K562 (cell line): ENCODE data around the gene DRD1.

Source experiments
- CREBBP ChIP-seq: IDR thresholded peaks from one replicate; pipeline ENCODE4 v1.6.1; 2012; ENCODE audit warnings: low read depth, mild to moderate bottlenecking, control low read depth, inconsistent platforms, low read length
- CTCF ChIP-seq, 3 experiments: IDR thresholded peaks in 2 of 3; conservative IDR thresholded peaks in 1 of 3; 2 replicates each; pipeline ENCODE4 v1.5.1; 2011 to 2012; ENCODE audit warnings: low read length in 3 of 3, mild to moderate bottlenecking in 3 of 3, control low read depth in 2 of 3, improper control_type of control experiment in 1 of 3, inconsistent platforms in 1 of 3, low read depth in 1 of 3, mixed read lengths in 1 of 3, moderate library complexity in 1 of 3; ENCODE audit not compliant: insufficient read depth in 2 of 3
- EZH2 ChIP-seq: IDR thresholded peaks from 2 replicates; pipeline ENCODE4 v1.6.1; 2012; ENCODE audit warnings: low read depth, mild to moderate bottlenecking, inconsistent platforms, low read length, borderline replicate concordance
- MLX ChIP-seq, 2 experiments: fragments of 450-650 bp in 1 of 2; sonication (generic) in 1 of 2; formaldehyde crosslinking; conservative IDR thresholded peaks; 2 replicates each; pipeline versions ENCODE4 v1.4.0 to v1.8.1; 2020 to 2022; ENCODE audit warnings: mild to moderate bottlenecking in 1 of 2, missing genetic modification reagents in 1 of 2
- PHF21A ChIP-seq: fragments of 450-650 bp; IDR thresholded peaks from 2 replicates; pipeline ENCODE4 v1.6.1; 2017; ENCODE audit warnings: low read depth, borderline replicate concordance
- RAD21 ChIP-seq, 2 experiments: fragments of 250-450 bp in 1 of 2; fragments of 450-650 bp in 1 of 2; sonication (Bioruptor Pico) in 1 of 2; formaldehyde crosslinking in 1 of 2; IDR thresholded peaks in 1 of 2; conservative IDR thresholded peaks in 1 of 2; 2 replicates each; pipeline versions ENCODE4 v1.4.0 to v1.8.0; 2020 to 2022; ENCODE audit warnings: mild to moderate bottlenecking in 2 of 2, moderate library complexity in 1 of 2
- RCOR1 ChIP-seq, 2 experiments: IDR thresholded peaks; 2 replicates each; pipeline ENCODE4 v1.6.1; 2012; ENCODE audit warnings: low read depth in 2 of 2, low read length in 2 of 2, borderline replicate concordance in 1 of 2, improper control_type of control experiment in 1 of 2
- REST ChIP-seq, 2 experiments: fragments of 450-650 bp; formaldehyde crosslinking in 1 of 2; IDR thresholded peaks; 2 replicates each; pipeline versions ENCODE4 v1.4.0 to v1.6.1; 2014 to 2020; ENCODE audit warnings: mild to moderate bottlenecking in 2 of 2, borderline replicate concordance in 1 of 2, low read depth in 1 of 2
- TAF1 ChIP-seq: IDR thresholded peaks from 2 replicates; pipeline ENCODE4 v1.6.1; 2011; ENCODE audit warnings: mild to moderate bottlenecking, low read length, moderate library complexity; ENCODE audit not compliant: insufficient read depth, control insufficient read depth, severe bottlenecking; ENCODE audit errors: extremely low read depth
- ZBTB9 ChIP-seq: fragments of 450-650 bp; formaldehyde crosslinking; IDR thresholded peaks from 2 replicates; pipeline ENCODE4 v1.4.0; 2020; ENCODE audit warnings: mild to moderate bottlenecking, moderate library complexity
- ZKSCAN8 ChIP-seq: fragments of 200-800 bp; sonication (Bioruptor generic); IDR thresholded peaks from 2 replicates; pipeline ENCODE4 v1.6.1; 2016; ENCODE audit warnings: missing genetic modification characterization, missing compliant biosample characterization
- ZNF274 ChIP-seq: IDR thresholded peaks from 2 replicates; pipeline ENCODE4 v1.6.1; 2011; ENCODE audit warnings: low read depth, mild to moderate bottlenecking, low read length, moderate library complexity, borderline replicate concordance
- ZSCAN29 ChIP-seq: fragments of 450-650 bp; IDR thresholded peaks from 2 replicates; pipeline ENCODE4 v1.6.1; 2017
- ZZZ3 ChIP-seq: fragments of 450-650 bp; IDR thresholded peaks from 2 replicates; pipeline ENCODE4 v1.6.1; 2016; ENCODE audit warnings: antibody characterized with exemption, mild to moderate bottlenecking, moderate library complexity

- TF ChIP-seq CREBBP: no peak
- TF ChIP-seq MLX (CRISPR knock-in tag; conservative IDR thresholded peaks at IDR 0.05): no peak
- no peak for TF ChIP-seq CTCF (IDR thresholded peaks at IDR 0.05 in 2 of 3, conservative IDR thresholded peaks at IDR 0.05 in 1 of 3; ENCODE audit: insufficient read depth in 2 of 3, low read depth in 1 of 3, low read length in 3 of 3)
- TF ChIP-seq ZKSCAN8 (CRISPR knock-in tag): no peak
- no peak for TF ChIP-seq ZBTB9 (CRISPR knock-in tag)
- no peak for TF ChIP-seq RAD21 (CRISPR knock-in tag; conservative IDR thresholded peaks at IDR 0.05 in 1 of 2, IDR thresholded peaks at IDR 0.05 in 1 of 2)
- no peak for TF ChIP-seq ZSCAN29
- TF ChIP-seq ZNF274: no peak
- no peak for TF ChIP-seq REST (IDR thresholded peaks at IDR 0.05; ENCODE audit: borderline replicate concordance)
- no peak for TF ChIP-seq REST (CRISPR knock-in tag; IDR thresholded peaks at IDR 0.05; ENCODE audit: low read depth)
- TF ChIP-seq RCOR1 (IDR thresholded peaks at IDR 0.05; ENCODE audit: borderline replicate concordance in 1 of 2, low read depth in 2 of 2, low read length in 2 of 2): no peak
- no peak for TF ChIP-seq ZZZ3
- TF ChIP-seq EZH2: no peak
- TF ChIP-seq PHF21A: no peak
- no peak for TF ChIP-seq TAF1
Measured at GRCh38 chr5:175471628-175472027, 27.6 kb upstream of the DRD1 start.
